HepG2 (cell line): Measurements from ENCODE around the gene HRC. TPM values are rescaled to one million over a fixed set of nuclear protein-coding genes. Genes with fewer than 3 reads are reported as not detected.

Experiments used
- ARHGAP35 ChIP-seq: sonication (generic); formaldehyde crosslinking; IDR thresholded peaks from 2 replicates; pipeline ENCODE4 v1.9.0; 2022; ENCODE audit warnings: mild to moderate bottlenecking, inconsistent platforms, moderate library complexity, missing genetic modification reagents, borderline replicate concordance
- EZH2 ChIP-seq: conservative IDR thresholded peaks from 2 replicates; pipeline ENCODE4 v1.6.1; 2012; ENCODE audit warnings: mild to moderate bottlenecking, low read depth, low read length, moderate library complexity
- HNRNPH1 ChIP-seq: fragments of 200-400 bp; formaldehyde crosslinking; optimal IDR thresholded peaks from 2 replicates; pipeline ENCODE3; 2017; ENCODE audit warnings: mild to moderate bottlenecking, low read depth, low read length
- IRF1 ChIP-seq: sonication (generic); formaldehyde crosslinking; IDR thresholded peaks from 2 replicates; pipeline ENCODE4 v1.4.0; 2020; ENCODE audit warnings: low read depth, mild to moderate bottlenecking, missing genetic modification reagents
- ISL2 ChIP-seq: sonication (generic); formaldehyde crosslinking; IDR thresholded peaks from 2 replicates; pipeline ENCODE4 v1.5.0; 2020; ENCODE audit warnings: missing genetic modification reagents
- KDM5B ChIP-seq: sonication (generic); formaldehyde crosslinking; IDR thresholded peaks from 2 replicates; pipeline ENCODE4 v1.4.0; 2020; ENCODE audit warnings: missing genetic modification reagents, mild to moderate bottlenecking, borderline replicate concordance
- LCORL ChIP-seq, 2 experiments: fragments of 450-650 bp in 1 of 2; sonication (generic) in 1 of 2; formaldehyde crosslinking in 1 of 2; IDR thresholded peaks; 2 replicates each; pipeline versions ENCODE4 v1.5.0 to v1.6.1; 2017 to 2020; ENCODE audit warnings: antibody characterized with exemption in 1 of 2, missing genetic modification reagents in 1 of 2
- MAF1 ChIP-seq: sonication (generic); formaldehyde crosslinking; IDR thresholded peaks from 2 replicates; pipeline ENCODE4 v1.5.0; 2020; ENCODE audit warnings: missing genetic modification reagents, borderline replicate concordance
- MAZ ChIP-seq, 2 experiments: sonication (generic) in 1 of 2; formaldehyde crosslinking in 1 of 2; IDR thresholded peaks; 2 replicates each; pipeline versions ENCODE4 v1.5.0 to v1.6.1; 2012 to 2020; ENCODE audit warnings: low read depth in 2 of 2, mild to moderate bottlenecking in 2 of 2, borderline replicate concordance in 1 of 2, improper control_type of control experiment in 1 of 2, low read length in 1 of 2, missing genetic modification reagents in 1 of 2, moderate library complexity in 1 of 2
- RARG ChIP-seq: sonication (generic); formaldehyde crosslinking; IDR thresholded peaks from 2 replicates; pipeline ENCODE4 v1.4.0; 2020; ENCODE audit warnings: low read depth, mild to moderate bottlenecking, missing genetic modification reagents
- RFX3 ChIP-seq: IDR thresholded peaks from 2 replicates; pipeline ENCODE4 v1.6.1; 2016; ENCODE audit warnings: missing biosample characterization, missing genetic modification reagents
- TEF ChIP-seq: sonication (generic); formaldehyde crosslinking; IDR thresholded peaks from 2 replicates; pipeline ENCODE4 v1.5.0; 2020; ENCODE audit warnings: missing genetic modification reagents
- TIGD3 ChIP-seq: sonication (generic); formaldehyde crosslinking; IDR thresholded peaks from 2 replicates; pipeline ENCODE4 v1.5.1; 2020; ENCODE audit warnings: mild to moderate bottlenecking, missing genetic modification reagents, borderline replicate concordance
- TMF1 ChIP-seq: sonication (generic); formaldehyde crosslinking; IDR thresholded peaks from 2 replicates; pipeline ENCODE4 v1.8.1; 2022; ENCODE audit warnings: low read depth, missing genetic modification reagents
- ZFP1 ChIP-seq: IDR thresholded peaks from 2 replicates; pipeline ENCODE4 v1.6.1; 2016
- ZNF224 ChIP-seq: sonication (generic); formaldehyde crosslinking; IDR thresholded peaks from 2 replicates; pipeline ENCODE4 v1.5.0; 2020; ENCODE audit warnings: mild to moderate bottlenecking, missing genetic modification reagents
- ZNF276 ChIP-seq: sonication (generic); formaldehyde crosslinking; IDR thresholded peaks from 2 replicates; pipeline ENCODE4 v1.4.0; 2020; ENCODE audit warnings: mild to moderate bottlenecking, low read depth, missing genetic modification reagents
- ZNF431 ChIP-seq: sonication (generic); formaldehyde crosslinking; IDR thresholded peaks from 2 replicates; pipeline ENCODE4 v1.9.0; 2022; ENCODE audit warnings: missing genetic modification reagents, low read depth, mild to moderate bottlenecking, borderline replicate concordance
- ZNF766 ChIP-seq: sonication (generic); formaldehyde crosslinking; IDR thresholded peaks from 2 replicates; pipeline ENCODE4 v1.5.0; 2020; ENCODE audit warnings: missing genetic modification reagents, borderline replicate concordance
- ZNF816 ChIP-seq: sonication (generic); formaldehyde crosslinking; IDR thresholded peaks from 2 replicates; pipeline ENCODE4 v1.8.0; 2022; ENCODE audit warnings: missing genetic modification reagents, mild to moderate bottlenecking, borderline replicate concordance
- polyA plus RNA-seq, 8 experiments: library from polyadenylated mRNA; depleted of rRNA in 3 of 8; stranded (reverse) in 7 of 8; unstranded in 1 of 8; fragments of >200 nt; fragmentation: Illumina TruSeq in 4 of 8; extraction: Trizol in 4 of 8; gene quantifications; 2 replicates each; pipeline versions ENCODE4 v1.2.1 to v1.2.3, GENCODE V29; 2011 to 2016; ENCODE audit warnings: low read depth in 4 of 8, missing spikeins in 1 of 8, mixed read lengths in 1 of 8; ENCODE audit not compliant: insufficient read depth in 1 of 8
- total RNA-seq, 5 experiments: library from RNA; depleted of rRNA; stranded (reverse); fragments of >200 nt; fragmentation: Illumina TruSeq; extraction: Trizol; gene quantifications; 2 replicates each; pipeline ENCODE4 v1.2.3, GENCODE V29; 2016; ENCODE audit warnings: low read depth in 1 of 5
- TF ChIP-seq, protein P1 (sequence below): sonication (generic); formaldehyde crosslinking; IDR thresholded peaks from 2 replicates; pipeline ENCODE4 v1.8.1; 2023; ENCODE audit warnings: mild to moderate bottlenecking, missing genetic modification reagents, borderline replicate concordance
- TF ChIP-seq, protein P2 (sequence below): sonication (generic); formaldehyde crosslinking; IDR thresholded peaks from 2 replicates; pipeline ENCODE4 v1.4.0; 2020; ENCODE audit warnings: mild to moderate bottlenecking, missing genetic modification reagents

HRC gene
- total and polyA plus RNA-seq, 2 of the 13 experiments (the other 11 are each of a cell fraction or from before 2014, with no cell fraction given), result 3.6 to 15.4 TPM

DNA sequence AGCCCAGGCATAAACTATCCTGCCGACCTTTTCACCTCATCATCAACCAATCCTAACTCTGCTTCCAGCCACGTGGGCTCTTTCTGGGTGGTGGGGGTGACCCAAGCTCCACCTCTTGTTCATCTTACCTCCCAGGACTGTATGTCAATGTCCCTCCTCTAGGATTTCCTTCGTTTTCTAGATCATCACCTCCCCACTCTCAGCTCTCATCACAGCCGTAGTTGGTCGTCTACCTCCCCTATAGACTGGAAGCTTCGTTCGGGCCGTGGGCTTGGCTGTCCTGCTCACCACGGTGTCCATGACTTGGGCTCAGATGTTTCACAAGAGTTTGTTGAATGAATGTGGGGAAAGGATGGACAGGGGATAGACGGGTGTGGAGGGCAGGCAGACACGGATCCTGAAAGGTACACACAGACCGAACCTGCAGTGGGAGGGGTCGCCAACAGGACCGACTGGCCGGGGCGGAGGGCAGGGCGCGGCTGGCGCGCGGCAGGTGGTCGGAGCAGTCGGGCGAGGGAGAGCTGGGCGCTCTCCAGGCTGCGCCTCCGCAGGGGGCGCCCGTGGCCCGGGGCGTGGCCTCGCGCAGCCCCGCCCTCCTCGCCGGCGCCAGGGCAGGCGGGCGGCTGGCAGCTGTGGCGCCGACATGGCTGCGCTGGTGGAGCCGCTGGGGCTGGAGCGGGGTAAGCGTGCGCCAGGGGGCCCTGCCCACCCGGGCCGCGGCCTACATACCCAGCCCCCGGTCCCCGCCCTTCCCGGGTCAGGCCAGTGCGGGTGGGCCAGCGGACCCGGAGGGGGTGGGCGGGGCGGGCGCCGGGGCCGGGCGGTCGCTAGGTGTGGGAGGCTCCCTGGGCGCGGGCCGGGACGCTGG is 41.2 kb downstream of the HRC start, which contains the start of gene LIN7B (continued):
- TF ChIP-seq EZH2 (no peak), ZNF276 (no peak), ARHGAP35 (no peak), TMF1 (CRISPR knock-in tag) (no peak), ZNF431 (CRISPR knock-in tag) (peak; percentile 77; the same call in 1 of the 2 replicates), RARG (CRISPR knock-in tag) (no peak), MAZ (IDR thresholded peaks at IDR 0.05; ENCODE audit: borderline replicate concordance, low read depth, low read length) (0 out of 2 replicates have a peak, but pooled peaks have one; percentile 40), MAZ (CRISPR knock-in tag; IDR thresholded peaks at IDR 0.05; ENCODE audit: low read depth) (peak; percentile 72; the same call in 1 of the 2 replicates), TIGD3 (CRISPR knock-in tag) (no peak), IRF1 (CRISPR knock-in tag) (no peak), HNRNPH1 (no peak), ZNF766 (CRISPR knock-in tag) (no peak), RFX3 (CRISPR knock-in tag) (no peak), ZFP1 (CRISPR knock-in tag) (no peak), ZNF224 (no peak), ZNF816 (CRISPR knock-in tag) (no peak), TEF (CRISPR knock-in tag) (no peak), KDM5B (CRISPR knock-in tag) (peak; percentile 81; the same call in 1 of the 2 replicates), MAF1 (CRISPR knock-in tag) (no peak), ISL2 (CRISPR knock-in tag) (no peak), LCORL (IDR thresholded peaks at IDR 0.05) (no peak), LCORL (CRISPR knock-in tag; IDR thresholded peaks at IDR 0.05) (peak; percentile 26; the same call in 1 of the 2 replicates)
- TF ChIP-seq, protein P1, sequence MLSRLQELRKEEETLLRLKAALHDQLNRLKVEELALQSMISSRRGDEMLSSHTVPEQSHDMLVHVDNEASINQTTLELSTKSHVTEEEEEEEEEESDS (CRISPR knock-in tag), result no peak
- TF ChIP-seq, protein P2, sequence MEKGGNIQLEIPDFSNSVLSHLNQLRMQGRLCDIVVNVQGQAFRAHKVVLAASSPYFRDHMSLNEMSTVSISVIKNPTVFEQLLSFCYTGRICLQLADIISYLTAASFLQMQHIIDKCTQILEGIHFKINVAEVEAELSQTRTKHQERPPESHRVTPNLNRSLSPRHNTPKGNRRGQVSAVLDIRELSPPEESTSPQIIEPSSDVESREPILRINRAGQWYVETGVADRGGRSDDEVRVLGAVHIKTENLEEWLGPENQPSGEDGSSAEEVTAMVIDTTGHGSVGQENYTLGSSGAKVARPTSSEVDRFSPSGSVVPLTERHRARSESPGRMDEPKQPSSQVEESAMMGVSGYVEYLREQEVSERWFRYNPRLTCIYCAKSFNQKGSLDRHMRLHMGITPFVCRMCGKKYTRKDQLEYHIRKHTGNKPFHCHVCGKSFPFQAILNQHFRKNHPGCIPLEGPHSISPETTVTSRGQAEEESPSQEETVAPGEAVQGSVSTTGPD, result no peak
